SK-N-SH treated with all-trans-retinoic acid at 6 μM for 48 hours (cell line): ENCODE data around the gene NOS2.

Experiments used
- ARNTL ChIP-seq: fragments of 450-650 bp; formaldehyde crosslinking; IDR thresholded peaks from 2 replicates; pipeline ENCODE4 v1.5.0; 2020; ENCODE audit warnings: low read depth, mild to moderate bottlenecking, moderate library complexity, borderline replicate concordance
- OSR1 ChIP-seq: fragments of 250-450 bp; sonication (Bioruptor Pico); IDR thresholded peaks from 2 replicates; pipeline ENCODE4 v1.8.0; 2022; ENCODE audit warnings: moderate library complexity, mild to moderate bottlenecking, inconsistent platforms
- PATZ1 ChIP-seq: fragments of 250-450 bp; sonication (Bioruptor Pico); IDR thresholded peaks from 2 replicates; pipeline ENCODE4 v1.8.0; 2020; ENCODE audit warnings: mild to moderate bottlenecking, moderate library complexity, borderline replicate concordance
- TCF4 ChIP-seq: fragments of 250-450 bp; sonication (Bioruptor Pico); IDR thresholded peaks from 2 replicates; pipeline ENCODE4 v1.8.0; 2021; ENCODE audit warnings: mild to moderate bottlenecking, moderate library complexity, borderline replicate concordance
- ZFP30 ChIP-seq: fragments of 450-650 bp; formaldehyde crosslinking; IDR thresholded peaks from 2 replicates; pipeline ENCODE4 v1.5.0; 2022; ENCODE audit warnings: mild to moderate bottlenecking, moderate library complexity

DNA sequence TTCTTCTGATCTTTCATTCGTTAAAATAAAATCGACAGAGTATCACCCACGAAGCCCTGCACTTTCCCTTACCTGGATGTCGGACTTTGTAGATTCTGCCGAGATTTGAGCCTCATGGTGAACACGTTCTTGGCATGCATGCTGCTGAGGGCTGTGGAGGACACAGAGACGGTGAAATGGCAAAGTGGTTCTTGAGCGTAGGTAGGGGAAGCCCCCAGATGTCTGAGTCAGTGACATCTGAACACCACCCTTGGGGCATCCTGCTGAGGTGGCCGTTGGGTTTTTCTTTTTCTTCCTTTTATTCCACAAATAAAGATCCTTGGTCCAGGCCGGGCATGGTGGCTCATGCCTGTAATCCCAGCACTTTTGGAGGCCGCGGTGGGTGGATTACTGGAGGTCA is 33.9 kb downstream of the NOS2 start:
- TF ChIP-seq ZFP30 (CRISPR knock-in tag): no peak
- TF ChIP-seq OSR1 (CRISPR knock-in tag): no peak
- no peak for TF ChIP-seq ARNTL (CRISPR knock-in tag)
- TF ChIP-seq PATZ1 (CRISPR knock-in tag): no peak
- no peak for TF ChIP-seq TCF4 (CRISPR knock-in tag)
